HG03469 (cell line): ENCODE measurements around the gene PAPSS2.
"Not testable (repeated sequence)": the region's sequence is repeated elsewhere in the genome, so short reads cannot be mapped to it uniquely, and the experiment has no call there.

ENCODE experiments used
- ATAC-seq: cut with Tn5 transposase; IDR thresholded peaks from one replicate; pipeline ENCODE4 v1.9.1; 2021; ENCODE audit warnings: mild to moderate bottlenecking, moderate library complexity, moderate number of reproducible peaks; ENCODE audit not compliant: unreplicated experiment

PAPSS2 gene

DNA sequence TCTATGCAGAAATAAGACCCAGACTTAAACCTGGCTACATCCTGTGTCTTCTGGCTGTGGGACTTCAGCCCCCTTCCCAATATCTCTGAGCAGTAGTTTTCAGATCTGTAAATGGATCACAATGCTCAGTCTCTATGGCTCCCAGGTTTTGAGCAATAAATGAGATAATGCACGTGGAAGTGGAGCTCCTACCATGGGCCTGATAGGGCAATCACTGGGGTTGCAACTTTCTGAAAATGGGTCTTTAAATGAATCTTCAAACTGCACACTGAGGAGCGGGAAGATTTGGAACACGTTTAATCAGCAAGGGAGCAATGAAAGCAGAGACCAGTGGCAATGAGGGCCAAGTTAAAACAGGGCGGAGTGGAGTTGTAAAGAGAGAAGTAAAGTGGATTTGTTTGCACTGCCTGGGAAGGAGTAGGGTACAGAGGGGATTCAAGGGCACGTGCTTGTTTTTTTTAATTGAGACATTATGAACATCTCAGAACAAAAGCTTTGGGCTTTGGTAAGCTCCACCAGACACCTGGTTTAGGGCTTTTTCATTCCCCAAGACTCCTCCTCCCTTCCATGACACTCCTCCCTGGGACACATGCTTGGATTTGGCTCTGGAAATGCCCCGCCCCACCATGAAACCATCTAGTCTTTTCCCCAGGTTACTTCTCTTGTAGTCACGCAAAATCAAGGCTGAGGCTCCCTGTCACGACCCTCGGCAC lies 42.7 kb downstream of the PAPSS2 start:
- no peak for ATAC-seq

DNA sequence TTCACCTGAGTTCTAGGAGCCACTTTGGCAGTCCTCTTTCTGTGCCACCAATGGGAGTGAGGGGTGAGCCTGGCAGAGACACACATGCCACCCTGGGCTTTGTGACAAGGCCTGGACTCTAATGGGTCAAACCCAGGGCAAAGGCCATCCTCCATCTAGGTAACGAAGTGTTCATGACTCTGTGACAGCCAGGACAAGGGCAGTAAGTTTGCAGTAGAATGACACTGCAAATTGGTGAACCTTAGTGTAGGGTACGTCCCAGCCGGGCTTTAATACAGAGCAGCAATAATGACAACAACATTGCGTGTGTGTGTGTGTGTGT lies 43.3 kb downstream of the PAPSS2 start:
- no peak for ATAC-seq

DNA sequence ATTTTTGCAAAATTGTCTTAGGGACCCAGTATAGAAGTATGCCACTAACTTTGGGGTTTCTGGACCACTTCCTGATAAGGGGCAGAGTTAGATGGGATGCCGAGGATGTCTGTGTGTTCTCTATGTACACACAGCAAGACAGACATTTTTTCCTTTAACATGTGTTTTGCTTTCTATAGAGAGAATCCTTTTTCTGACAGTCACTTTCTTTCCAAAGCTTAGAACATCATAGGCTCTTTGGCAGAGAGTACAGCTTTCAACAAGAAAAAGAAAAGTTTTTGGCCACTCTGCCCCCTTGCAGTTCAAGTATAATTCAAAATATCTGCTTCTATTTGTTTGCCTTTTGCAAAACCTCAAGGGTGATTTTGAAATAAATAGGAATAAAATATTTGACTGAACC lies 44.1 kb downstream of the PAPSS2 start:
- no peak for ATAC-seq

DNA sequence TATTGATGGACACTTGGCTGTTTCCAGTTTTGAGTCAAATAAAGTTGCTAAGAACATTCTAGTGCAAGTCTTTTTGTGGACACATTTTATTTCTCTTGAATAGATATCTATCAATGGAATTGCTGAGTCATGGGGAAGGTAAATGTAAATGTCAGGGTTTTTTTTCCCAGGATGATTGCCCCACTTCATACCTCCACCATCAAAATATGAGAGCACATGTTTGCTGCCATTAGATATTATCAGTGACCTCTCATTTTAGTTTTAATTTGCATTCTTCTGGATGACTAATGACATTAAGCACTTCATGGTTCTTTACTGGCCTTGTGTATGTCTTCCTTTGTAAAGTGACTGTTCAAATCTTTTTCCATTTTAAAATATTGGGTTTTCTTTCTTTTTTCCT lies 45.7 kb downstream of the PAPSS2 start:
- no peak for ATAC-seq

DNA sequence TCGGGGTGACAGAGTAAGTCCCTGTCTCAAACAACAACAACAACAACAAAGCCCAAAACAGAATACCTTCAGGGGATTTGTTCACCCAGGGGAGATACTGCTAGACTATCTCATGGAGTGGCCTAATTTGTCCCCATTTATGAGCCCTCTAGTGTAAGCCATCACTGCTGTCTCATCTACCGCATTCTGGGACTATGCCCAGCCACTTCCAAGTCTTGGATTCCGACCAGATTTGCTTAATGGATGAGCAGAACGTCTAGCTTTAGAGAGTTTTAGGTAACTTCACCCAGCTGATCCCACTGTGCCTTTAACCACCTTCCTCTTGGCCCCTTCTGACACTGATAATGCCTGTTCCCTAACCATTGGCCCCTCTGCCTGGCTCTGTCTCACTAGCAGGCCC lies 47.1 kb downstream of the PAPSS2 start:
- ATAC-seq = no peak

DNA sequence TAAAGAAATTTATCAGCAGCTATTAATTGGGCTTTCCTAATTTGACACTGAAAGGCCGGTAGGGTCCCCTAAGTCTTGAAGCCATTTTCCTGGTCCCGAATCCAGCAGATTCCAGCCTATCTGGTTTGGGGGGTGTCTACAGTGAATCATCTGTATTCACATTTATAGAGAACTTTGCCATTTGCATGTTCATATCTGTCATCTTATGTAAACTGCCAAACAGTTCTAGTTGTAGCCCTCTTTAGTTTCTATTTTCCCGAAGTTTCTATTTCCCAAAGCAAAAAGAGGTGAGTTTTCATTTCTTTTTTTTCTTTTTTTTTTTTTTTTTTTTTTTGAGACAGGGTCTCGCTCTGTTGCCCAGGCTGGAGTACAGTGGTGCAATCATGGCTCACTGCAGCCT lies 47.6 kb downstream of the PAPSS2 start:
- ATAC-seq = no peak

DNA sequence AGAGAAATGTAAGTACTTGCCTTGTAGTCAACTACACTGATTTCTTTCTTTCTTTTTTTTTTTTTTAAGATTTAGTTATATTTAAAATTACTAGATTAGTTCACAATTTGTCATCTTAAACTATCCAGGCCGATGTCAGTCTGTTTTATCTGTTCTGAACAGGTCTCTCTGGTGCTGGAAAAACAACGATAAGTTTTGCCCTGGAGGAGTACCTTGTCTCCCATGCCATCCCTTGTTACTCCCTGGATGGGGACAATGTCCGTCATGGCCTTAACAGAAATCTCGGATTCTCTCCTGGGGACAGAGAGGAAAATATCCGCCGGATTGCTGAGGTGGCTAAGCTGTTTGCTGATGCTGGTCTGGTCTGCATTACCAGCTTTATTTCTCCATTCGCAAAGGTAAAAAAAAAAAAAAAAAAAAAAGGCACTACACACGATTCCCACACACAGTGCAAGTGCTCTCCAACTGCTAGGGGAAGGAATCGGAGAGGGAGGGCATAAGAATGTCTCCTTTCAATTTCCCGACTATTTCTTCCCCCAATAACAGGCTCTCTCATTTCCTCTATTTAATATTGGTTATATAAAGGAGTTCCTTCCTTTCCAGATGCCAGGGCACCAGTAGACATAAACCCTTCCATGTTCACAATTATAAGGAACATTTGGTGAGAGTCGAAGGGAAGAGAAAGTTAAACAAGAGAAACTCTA lies 53.4 kb downstream of the PAPSS2 start:
- no peak for ATAC-seq

DNA sequence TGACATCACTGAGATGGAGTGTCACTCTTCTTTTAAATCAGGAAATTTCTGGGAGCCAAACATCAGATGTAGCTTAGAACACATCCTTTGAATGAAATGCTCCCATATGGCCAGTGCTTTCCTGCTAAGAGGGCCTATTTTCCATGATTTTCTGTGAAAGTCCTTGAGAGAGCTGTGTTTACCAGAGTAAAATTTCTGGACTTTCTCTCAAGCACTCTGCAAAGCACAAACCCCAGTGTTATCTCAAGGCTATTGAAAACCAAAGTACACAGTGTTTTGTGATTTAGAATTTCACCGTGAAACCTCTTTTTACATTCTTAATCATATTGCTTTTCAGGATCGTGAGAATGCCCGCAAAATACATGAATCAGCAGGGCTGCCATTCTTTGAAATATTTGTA lies 54.0 kb downstream of the PAPSS2 start:
- no peak for ATAC-seq

DNA sequence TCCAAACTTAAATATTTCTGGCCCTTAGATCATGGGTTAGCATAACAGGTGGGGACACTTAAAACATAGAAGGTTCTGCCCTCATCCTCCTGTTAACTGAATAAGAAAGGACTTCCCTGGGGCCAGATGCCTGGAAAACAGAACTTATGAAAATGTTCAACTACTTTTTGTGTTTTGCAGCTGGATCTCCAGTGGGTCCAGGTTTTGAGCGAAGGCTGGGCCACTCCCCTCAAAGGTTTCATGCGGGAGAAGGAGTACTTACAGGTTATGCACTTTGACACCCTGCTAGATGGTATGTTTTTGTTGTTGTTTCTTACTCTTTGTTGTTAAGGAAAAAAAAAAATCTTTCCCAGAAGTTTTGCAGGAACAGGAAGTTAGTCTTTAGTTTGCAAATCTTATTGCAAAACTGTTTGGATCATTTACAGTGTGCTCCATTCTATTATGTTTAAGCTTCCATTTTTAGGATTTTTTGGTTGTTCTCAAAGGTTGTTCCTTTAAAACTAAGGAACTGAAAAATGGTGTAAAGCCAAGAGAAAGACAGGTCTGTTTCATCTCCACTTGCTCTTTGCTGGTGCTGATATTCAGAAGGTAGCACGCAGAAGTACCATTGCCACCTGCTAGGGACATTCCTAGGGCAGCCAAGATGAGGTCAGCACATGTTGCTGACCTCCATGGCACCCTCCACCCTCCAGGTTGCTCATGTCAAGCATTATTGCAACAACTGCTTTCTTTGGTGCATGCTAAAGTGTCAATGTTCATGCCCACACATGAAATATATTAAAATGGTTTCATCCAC lies 56.1 kb downstream of the PAPSS2 start:
- ATAC-seq = no peak

DNA sequence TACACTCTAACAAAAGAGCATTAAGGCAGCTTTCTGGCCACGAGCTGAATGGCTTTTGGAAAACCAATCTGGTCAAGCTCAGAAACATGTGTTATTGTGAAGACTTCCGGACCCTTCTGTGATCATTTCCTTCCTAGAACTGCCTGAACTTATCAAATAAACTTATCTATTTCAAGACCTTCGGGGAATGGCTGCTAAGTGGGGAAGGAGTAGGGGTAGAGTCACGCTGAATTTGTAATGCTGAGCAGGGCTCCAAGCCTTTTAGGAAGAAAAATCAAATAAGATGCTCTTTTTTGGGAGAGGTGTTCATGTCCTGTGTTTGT lies 56.6 kb downstream of the PAPSS2 start:
- ATAC-seq = no peak

DNA sequence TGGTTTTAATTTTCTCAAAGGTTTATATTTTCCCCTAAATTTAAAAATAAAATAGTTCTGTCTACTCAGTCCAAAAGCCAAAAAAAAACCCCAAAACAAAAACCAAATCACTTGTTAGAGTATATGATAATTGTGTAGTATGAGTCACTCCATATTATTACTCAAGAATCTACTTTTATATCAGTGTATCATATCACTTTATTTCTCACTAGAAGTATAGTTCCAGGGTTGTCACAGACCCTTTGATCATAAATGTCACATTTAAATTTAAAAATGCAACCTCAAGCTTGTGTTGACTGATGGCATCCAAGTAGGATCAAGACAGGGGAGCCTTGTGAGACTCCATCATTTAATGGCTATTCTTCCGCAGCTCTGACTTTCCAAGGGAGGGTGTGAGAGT lies 61.0 kb downstream of the PAPSS2 start:
- ATAC-seq = no peak

DNA sequence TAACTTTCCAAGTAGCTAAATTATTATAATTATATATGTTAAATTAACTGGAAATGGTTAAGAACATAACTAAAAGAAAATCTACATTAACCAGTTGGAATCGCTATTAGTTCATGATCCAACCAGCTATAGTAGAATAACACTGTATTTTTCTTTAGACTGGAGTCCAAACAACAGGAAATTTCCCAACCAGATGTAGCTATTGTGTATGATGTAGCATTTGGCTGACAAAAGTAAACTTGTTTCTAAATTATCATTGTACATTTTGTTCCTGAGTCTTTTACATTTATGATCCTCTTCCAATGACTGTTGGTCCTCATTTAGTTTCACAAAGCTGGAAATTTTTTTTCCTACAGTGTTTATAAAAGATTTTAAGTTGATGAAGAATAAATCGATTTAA lies 62.1 kb downstream of the PAPSS2 start:
- ATAC-seq = no peak

DNA sequence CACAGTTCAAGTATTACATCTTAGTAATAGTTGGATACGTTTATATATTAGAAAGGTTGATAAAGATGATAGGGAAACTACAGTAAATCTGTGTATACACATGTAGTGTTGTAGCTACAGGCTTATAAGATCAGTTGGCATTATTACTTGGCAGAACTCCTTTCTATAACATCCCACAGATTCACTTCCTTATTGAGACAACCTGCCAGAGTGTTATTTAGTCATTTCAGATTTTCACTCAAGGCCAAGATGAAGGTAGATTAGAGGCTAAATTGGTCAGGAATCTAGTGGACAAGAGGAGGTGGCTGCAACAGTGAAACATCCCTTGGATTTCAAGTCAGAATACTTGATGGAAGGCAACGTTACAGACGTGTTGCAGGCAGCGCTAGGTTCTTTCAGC lies 63.0 kb downstream of the PAPSS2 start:
- ATAC-seq = no peak

DNA sequence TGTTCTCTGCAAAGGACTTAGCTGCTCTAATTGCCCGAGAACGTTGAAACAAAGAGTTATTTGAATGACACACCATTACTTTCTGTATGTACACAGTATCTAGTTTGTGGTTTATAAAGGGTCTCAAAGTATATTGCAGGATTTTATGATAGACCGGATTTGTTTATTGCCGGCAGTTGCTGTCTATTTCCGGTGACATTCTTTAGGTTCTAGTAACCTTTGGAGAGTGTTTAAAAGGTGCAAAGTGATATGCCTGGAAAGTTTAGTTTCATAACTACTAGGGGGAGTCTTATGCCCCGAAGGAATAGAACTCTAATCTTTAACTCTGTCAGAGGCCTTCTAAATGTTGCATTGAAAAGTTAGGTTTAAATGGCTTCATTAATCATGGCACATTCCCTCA lies 63.8 kb downstream of the PAPSS2 start:
- ATAC-seq = no peak

DNA sequence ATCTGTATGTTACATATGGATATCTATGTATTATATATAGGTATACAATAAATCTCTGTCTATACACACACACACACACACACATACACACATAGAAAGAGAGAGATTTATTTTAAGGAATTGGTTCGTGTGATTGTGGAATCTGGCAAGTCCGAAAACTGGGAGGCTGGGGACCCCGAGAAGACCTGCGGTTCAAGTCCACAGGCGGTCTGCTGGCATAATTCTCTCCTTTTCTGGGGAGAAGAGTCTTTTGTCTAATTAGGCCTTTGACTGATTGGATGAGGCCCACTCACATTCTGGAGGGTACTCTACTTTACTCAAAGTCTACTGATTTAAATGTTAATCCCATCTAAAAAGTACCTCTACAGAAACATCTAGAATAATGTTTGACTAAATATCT lies 65.1 kb downstream of the PAPSS2 start:
- ATAC-seq = no peak

DNA sequence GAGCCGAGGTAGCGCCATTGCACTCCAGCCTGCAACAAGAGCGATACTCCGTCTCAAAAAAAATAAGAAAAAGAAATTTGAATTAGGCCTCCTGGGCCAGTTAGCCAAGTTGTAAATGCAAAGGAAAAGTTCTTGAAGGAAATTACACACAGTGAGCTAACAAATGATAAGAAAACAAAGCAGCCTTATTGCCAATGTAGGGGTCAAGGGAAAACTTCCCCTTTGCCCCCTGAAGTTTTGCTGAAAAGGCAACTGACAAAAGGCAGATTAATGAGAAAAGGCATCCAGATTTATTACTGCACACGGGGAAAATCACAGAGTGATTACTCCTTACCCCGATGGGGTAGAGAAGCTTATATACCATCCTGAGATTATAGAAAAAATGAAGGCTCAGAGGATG lies 70.3 kb downstream of the PAPSS2 start:
- no peak for ATAC-seq

DNA sequence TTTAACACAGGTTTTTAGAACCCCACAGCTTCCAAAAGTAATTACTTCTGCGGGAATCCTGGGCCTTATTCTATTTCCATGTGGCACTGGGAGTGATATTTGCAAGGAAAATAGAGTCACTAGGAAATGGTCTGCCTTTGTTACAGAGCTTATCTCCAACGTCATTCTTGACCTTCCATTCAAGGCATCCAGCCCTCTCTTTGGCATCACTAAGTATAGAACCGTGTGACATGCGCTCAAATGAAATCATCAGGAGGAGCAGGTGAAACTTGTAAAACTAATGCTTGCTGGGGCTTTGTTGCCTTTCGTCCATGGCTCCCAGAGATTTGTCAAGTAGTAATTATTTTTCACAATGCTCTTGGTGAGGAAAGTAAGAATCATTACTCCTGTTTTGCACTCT lies 73.4 kb downstream of the PAPSS2 start:
- ATAC-seq = no peak

DNA sequence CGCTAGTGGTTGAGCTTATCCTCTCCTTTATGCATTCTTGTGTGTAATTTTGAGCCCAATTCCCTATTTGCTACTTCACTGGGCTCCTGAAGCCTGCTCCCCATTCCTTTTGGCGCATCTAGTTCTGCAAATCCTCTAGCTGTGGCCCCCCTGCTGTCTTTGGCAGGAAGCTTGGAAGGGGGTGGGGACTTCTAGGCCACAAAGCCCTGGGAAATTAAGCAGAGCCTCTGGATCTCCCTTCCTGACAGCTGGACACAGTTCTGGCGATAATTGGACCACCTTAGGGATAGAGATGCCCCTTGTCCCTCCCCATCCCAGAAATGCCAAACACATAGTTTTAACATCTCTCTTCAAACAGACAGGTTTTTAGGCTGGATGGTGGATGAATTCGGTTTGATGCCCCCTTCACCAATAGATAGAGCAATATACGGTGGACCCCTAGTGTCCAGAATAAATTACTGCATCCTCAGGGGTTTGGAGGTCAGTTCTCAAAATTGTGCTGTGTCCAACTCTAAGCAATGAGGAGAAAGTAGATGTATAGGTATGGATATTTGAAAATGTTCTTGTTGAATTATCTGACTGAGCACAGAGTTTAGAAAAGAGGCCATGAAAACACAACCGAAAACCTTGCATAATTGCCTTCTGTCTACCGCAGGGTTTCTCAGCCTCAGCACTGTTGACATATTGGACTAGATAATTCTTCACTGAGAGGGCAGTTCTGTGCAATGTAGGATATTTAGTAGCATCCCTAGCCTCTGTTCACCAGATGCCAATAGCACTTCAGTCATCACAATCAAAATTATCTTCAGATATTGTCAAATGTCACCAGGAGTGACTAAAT lies 75.5 kb downstream of the PAPSS2 start:
- ATAC-seq = no peak

DNA sequence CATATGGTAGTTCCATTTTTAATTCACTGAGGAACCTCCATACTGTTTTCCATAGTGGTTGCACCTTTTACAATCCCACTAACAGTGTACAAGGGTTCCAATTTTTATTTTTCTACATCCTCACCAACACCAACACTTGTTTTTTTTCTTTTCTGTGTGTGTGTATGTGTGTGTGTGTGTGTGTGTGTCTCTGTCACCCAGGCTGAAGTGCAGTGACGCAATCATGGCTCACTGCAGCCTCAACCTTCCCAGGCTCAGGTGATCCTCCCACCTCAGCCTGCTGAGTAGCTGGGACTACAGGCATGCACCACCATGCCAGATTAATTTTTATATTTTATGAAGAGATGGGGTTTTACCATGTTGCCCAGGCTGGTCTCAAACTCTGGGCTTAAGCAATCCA lies 78.6 kb downstream of the PAPSS2 start:
- not testable (repeated sequence) for ATAC-seq

DNA sequence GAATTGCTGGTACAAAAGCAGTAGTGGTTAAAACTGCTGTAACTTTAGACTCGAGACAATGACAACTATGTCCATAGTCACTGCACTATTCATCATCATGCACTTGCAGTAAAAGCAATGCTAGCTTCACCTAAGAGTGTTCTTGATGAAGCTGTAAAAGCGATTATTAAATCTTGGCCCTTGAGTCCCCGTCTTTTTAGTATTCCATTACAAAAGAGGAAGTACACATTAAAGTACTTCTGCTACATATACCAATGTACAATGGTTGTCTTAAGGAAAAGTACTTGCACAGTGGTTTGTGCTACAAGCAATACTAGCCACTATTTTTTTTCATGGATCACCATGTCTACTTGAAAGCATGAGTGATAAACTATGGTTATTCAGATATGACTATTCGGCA lies 80.0 kb downstream of the PAPSS2 start:
- ATAC-seq = no peak

DNA sequence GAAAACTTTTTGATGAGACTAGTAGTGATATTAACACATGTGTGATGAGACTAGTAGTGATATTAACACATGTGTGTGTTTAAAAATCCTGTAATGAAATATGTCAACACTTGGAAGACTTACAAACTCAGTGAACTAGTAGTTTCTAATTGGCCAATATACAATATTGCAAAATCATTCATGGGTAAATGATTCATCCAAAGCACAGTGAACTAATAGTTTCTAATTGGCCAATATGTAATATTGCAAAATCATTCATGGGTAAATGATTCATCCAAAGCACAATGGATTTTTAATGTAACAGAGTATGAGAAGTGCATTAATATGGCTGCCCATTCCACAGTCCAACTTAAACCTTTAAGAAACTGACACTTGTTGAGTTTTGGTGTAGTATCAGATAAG lies 80.6 kb downstream of the PAPSS2 start:
- ATAC-seq = no peak
